Caco-2 (cell line): ENCODE results near the gene BAHD1. TPM values are rescaled to one million over a fixed set of nuclear protein-coding genes. Genes with fewer than 3 reads are reported as not detected.

ENCODE experiments used
- BruUV-seq: library from RNA; stranded (reverse); fragments of 400-500 nt; replicated peaks from 2 replicates; lab custom pipeline; 2021; lab: Mats Ljungman, UMichigan
- CTCF ChIA-PET: fragments of 300-600 bp; sonication (Branson Sonifier 250); formaldehyde crosslinking; loops from one replicate; lab custom pipeline; 2022; ENCODE audit warnings: antibody characterized with exemption; lab: Charles Lee
- POLR2A ChIA-PET: fragments of 300-600 bp; sonication (Branson Sonifier 250); formaldehyde crosslinking; loops from one replicate; lab custom pipeline; 2022; ENCODE audit warnings: antibody characterized with exemption; lab: Charles Lee
- DNase-seq, 2 experiments: peaks; one replicate each; pipeline versions ENCODE4 v3.0.0 to v3.0.0-alpha.2; 2020 to 2022
- H3K27me3 ChIP-seq: replicated peaks from 2 replicates; pipeline ENCODE4 v1.6.0; 2011; ENCODE audit warnings: low read length; ENCODE audit not compliant: control insufficient read depth, insufficient read depth
- H3K36me3 ChIP-seq: 2 replicates; pipeline ENCODE4 v1.5.1; 2011; ENCODE audit warnings: low read length; ENCODE audit not compliant: control insufficient read depth, insufficient read depth
- H3K4me1 ChIP-seq: fragments of 250-450 bp; sonication (Bioruptor Pico); 2 replicates; pipeline ENCODE4 v1.5.1; 2020; ENCODE audit warnings: mild to moderate bottlenecking
- H3K4me3 ChIP-seq: 2 replicates; pipeline ENCODE4 v1.5.1; 2011; ENCODE audit warnings: low read depth, mild to moderate bottlenecking, control low read depth, low read length
- H3K9me3 ChIP-seq: fragments of 250-450 bp; sonication (Bioruptor Pico); 2 replicates; pipeline ENCODE4 v1.5.1; 2020; ENCODE audit warnings: mild to moderate bottlenecking, moderate library complexity
- H3K27ac Mint-ChIP-seq: one replicate; pipeline ENCODE4 v1.8.0; 2022; ENCODE audit warnings: mixed read lengths; ENCODE audit not compliant: unreplicated experiment
- H3K27me3 Mint-ChIP-seq: one replicate; pipeline ENCODE4 v1.8.0; 2022; ENCODE audit warnings: mixed read lengths; ENCODE audit not compliant: insufficient read depth, unreplicated experiment
- H3K36me3 Mint-ChIP-seq: one replicate; pipeline ENCODE4 v1.8.0; 2022; ENCODE audit warnings: mild to moderate bottlenecking, mixed read lengths; ENCODE audit not compliant: insufficient read depth, unreplicated experiment
- H3K4me1 Mint-ChIP-seq: one replicate; pipeline ENCODE4 v1.8.0; 2022; ENCODE audit warnings: low read depth, mixed read lengths; ENCODE audit not compliant: unreplicated experiment
- H3K4me3 Mint-ChIP-seq: one replicate; pipeline ENCODE4 v1.8.0; 2022; ENCODE audit warnings: mild to moderate bottlenecking, moderate library complexity, mixed read lengths; ENCODE audit not compliant: unreplicated experiment
- H3K9me3 Mint-ChIP-seq: one replicate; pipeline ENCODE4 v1.8.0; 2022; ENCODE audit warnings: mixed read lengths; ENCODE audit not compliant: unreplicated experiment
- CTCF ChIP-seq, 2 experiments: fragments of 200-600 bp in 1 of 2; IDR thresholded peaks; 1 replicate in 1 of 2; 2 replicates in 1 of 2; pipeline versions ENCODE4 v1.5.1 to v1.8.0; 2011 to 2022; ENCODE audit warnings: antibody characterized with exemption in 1 of 2, control low read depth in 1 of 2, inconsistent platforms in 1 of 2, low read depth in 1 of 2, low read length in 1 of 2, mild to moderate bottlenecking in 1 of 2, moderate library complexity in 1 of 2; ENCODE audit not compliant: insufficient read depth in 1 of 2, severe bottlenecking in 1 of 2, unreplicated experiment in 1 of 2
- intact Hi-C: fragments of 100-400 bp; cut with micrococcal nuclease; formaldehyde crosslinking; loops from one replicate; pipeline ENCODE4 v1.10.0; 2022; ENCODE audit not compliant: unreplicated experiment
- total RNA-seq: library from RNA; stranded (reverse); gene quantifications from 2 replicates; pipeline ENCODE4 v1.2.3, GENCODE V29; 2022

Gene BAHD1
- total RNA-seq, 1 experiment from 2014 or later = 28.1 TPM

DNA sequence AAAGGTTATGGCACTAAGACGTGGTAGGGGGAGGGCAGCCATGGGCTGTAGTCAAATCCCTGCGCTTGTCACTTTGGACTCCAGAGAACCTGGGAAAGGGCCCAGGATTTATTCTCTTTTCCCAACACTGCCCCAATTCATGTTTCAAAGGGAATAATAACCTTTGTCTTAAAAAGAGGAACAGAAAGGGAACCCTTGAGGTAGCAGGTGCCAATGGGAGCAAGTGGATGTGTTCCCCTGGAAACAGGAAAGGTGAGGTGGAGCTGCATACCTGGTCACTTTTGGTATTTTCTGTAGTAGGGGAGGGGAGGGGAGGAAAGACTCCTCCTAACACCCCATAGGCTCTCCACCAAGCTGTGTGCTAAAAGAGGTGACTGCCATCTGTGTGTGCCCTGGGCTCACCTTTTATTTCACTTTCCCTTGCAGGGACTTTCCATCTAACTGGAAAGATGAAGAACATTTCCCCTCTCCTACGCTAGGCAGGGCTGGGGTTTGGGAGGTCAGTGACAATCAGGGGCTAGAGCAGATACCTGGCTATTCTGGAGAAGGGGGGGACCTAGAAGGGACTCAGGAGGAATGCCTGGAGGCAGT, 23.9 kb downstream of the BAHD1 start:
- POLR2A ChIA-PET = no interaction called here
- Histone ChIP-seq H3K27me3 (no peaks in the 10 kb centered on the region), H3K4me3 (no peak overlapping the region), H3K9me3 (no peaks in the 10 kb centered on the region), H3K4me1 (no peaks in the 10 kb centered on the region), H3K36me3 (peaks cover 4% of the 10 kb centered on the region)
- Mint-ChIP-seq H3K4me3 (no peak overlapping the region), H3K27me3 (no peaks in the 10 kb centered on the region), H3K9me3 (no peaks in the 10 kb centered on the region), H3K4me1 (peaks cover 6% of the 10 kb centered on the region), H3K27ac (no peak overlapping the region), H3K36me3 (peaks cover 59% of the 10 kb centered on the region)
- no TSS peak for BruUV-seq
- CTCF ChIA-PET = no interaction called here
- TF ChIP-seq CTCF (IDR thresholded peaks at IDR 0.05; ENCODE audit: insufficient read depth in 1 of 2, low read depth in 1 of 2, low read length in 1 of 2, severe bottlenecking in 1 of 2, unreplicated experiment in 1 of 2) = no peak
- DNase-seq = no peak
- intact Hi-C loops = no loop called here

- H3K9me3 Mint-ChIP-seq = no peaks in the 10 kb centered on the region
- no peak for DNase-seq
- Histone ChIP-seq H3K4me3 (no peak overlapping the region), H3K36me3 (peaks cover 2% of the 10 kb centered on the region), H3K9me3 (no peaks in the 10 kb centered on the region), H3K27me3 (no peaks in the 10 kb centered on the region), H3K4me1 (peaks cover 6% of the 10 kb centered on the region)
- no TSS peak for BruUV-seq
- intact Hi-C loops = no loop called here
- no peak overlapping the region for H3K4me3 Mint-ChIP-seq
- ChIA-PET CTCF (no interaction called here), POLR2A (no interaction called here)
- no peak for TF ChIP-seq CTCF (IDR thresholded peaks at IDR 0.05; ENCODE audit: insufficient read depth in 1 of 2, low read depth in 1 of 2, low read length in 1 of 2, severe bottlenecking in 1 of 2, unreplicated experiment in 1 of 2)
- no peaks in the 10 kb centered on the region for H3K27me3 Mint-ChIP-seq
- no peak overlapping the region for H3K27ac Mint-ChIP-seq
- peaks cover 53% of the 10 kb centered on the region for H3K36me3 Mint-ChIP-seq
- peaks cover 8% of the 10 kb centered on the region for H3K4me1 Mint-ChIP-seq
These were observed 25.2 kb downstream of the BAHD1 start for GRCh38 chr15:40465939-40466338.

GRCh38 chr15:40466426-40467260, 25.9 kb downstream of the BAHD1 start:
- intact Hi-C loops = no loop called here
- H3K36me3 Mint-ChIP-seq = peaks cover 56% of the 10 kb centered on the region
- POLR2A ChIA-PET = no interaction called here
- no peaks in the 10 kb centered on the region for H3K9me3 ChIP-seq
- peaks cover 6% of the 10 kb centered on the region for H3K4me1 ChIP-seq
- H3K27me3 Mint-ChIP-seq = no peaks in the 10 kb centered on the region
- no peak overlapping the region for H3K4me3 ChIP-seq
- no peak overlapping the region for H3K27ac Mint-ChIP-seq
- H3K36me3 ChIP-seq = peaks cover 2% of the 10 kb centered on the region
- peaks cover 8% of the 10 kb centered on the region for H3K4me1 Mint-ChIP-seq
- no peaks in the 10 kb centered on the region for H3K27me3 ChIP-seq
- DNase-seq = no peak
- BruUV-seq = no TSS peak
- no peak for TF ChIP-seq CTCF (IDR thresholded peaks at IDR 0.05; ENCODE audit: insufficient read depth in 1 of 2, low read depth in 1 of 2, low read length in 1 of 2, severe bottlenecking in 1 of 2, unreplicated experiment in 1 of 2)
- H3K4me3 Mint-ChIP-seq = no peak overlapping the region
- H3K9me3 Mint-ChIP-seq = no peaks in the 10 kb centered on the region
- CTCF ChIA-PET = no interaction called here
